ENCODE results near the gene ZYG11A.

The ZYG11A gene

DNA sequence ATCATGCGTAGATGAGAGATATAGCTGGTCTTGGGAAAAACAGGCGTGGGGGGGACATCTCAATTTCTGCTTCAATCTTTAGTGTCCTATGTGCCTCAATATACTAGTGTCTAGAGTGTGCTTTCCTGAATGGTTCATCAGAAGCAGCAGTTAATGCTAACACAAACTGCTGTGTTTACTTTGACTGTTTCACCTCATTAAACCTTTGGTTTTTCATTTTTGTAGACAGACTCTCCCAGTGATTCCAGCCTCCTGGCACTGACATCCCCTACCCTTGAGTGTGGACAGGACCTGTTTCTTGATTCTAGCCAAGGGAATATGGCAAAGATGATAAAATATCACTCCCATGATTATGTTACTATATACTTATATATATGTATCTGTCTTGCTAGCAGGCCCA lies 37.6 kb downstream of the ZYG11A start:
- TF ChIP-seq, protein P1, sequence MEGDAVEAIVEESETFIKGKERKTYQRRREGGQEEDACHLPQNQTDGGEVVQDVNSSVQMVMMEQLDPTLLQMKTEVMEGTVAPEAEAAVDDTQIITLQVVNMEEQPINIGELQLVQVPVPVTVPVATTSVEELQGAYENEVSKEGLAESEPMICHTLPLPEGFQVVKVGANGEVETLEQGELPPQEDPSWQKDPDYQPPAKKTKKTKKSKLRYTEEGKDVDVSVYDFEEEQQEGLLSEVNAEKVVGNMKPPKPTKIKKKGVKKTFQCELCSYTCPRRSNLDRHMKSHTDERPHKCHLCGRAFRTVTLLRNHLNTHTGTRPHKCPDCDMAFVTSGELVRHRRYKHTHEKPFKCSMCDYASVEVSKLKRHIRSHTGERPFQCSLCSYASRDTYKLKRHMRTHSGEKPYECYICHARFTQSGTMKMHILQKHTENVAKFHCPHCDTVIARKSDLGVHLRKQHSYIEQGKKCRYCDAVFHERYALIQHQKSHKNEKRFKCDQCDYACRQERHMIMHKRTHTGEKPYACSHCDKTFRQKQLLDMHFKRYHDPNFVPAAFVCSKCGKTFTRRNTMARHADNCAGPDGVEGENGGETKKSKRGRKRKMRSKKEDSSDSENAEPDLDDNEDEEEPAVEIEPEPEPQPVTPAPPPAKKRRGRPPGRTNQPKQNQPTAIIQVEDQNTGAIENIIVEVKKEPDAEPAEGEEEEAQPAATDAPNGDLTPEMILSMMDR (IDR thresholded peaks at IDR 0.05): no peak
- no peak overlapping the region for H3K27ac ChIP-seq
- no peak for DNase-seq (ENCODE audit: low spot score)
- no peak overlapping the region for H3K4me3 ChIP-seq

DNA sequence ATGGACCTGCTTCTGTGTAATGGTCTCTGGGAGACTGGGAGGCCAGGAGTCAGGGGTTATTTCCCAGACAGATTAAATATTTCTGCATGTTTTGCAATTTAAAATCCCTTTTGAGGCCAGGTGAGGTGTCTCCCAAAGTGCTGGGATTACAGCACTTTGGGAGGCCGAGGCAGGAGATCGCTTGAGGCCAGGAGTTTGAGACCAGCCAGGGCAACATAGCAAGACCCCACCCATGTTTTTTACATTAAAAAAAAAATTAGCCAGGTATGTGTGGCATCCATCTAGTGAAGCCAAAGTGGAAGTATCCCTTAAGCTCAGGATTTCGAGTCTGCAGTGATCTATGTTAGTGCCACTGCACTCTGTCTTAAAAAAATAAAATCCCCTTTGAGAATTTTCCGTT lies 44.9 kb downstream of the ZYG11A start:
- DNase-seq (ENCODE audit: low spot score): no peak
- Histone ChIP-seq H3K4me3 (no peak overlapping the region), H3K27ac (no peak overlapping the region)
- TF ChIP-seq, protein P1 (IDR thresholded peaks at IDR 0.05): no peak

- no peak overlapping the region for H3K4me3 ChIP-seq
- no peak for DNase-seq (ENCODE audit: low spot score)
- no peak overlapping the region for H3K27ac ChIP-seq
- TF ChIP-seq, protein P1 (IDR thresholded peaks at IDR 0.05): no peak
Observed at GRCh38 chr1:52892424-52893215, 50.1 kb downstream of the ZYG11A start.

GRCh38 chr1:52899445-52899894 lies 56.9 kb downstream of the ZYG11A start:
- no peak for DNase-seq (ENCODE audit: low spot score)
- H3K27ac ChIP-seq: no peak overlapping the region
- no peak overlapping the region for H3K4me3 ChIP-seq
- TF ChIP-seq, protein P1 (IDR thresholded peaks at IDR 0.05): no peak

DNA sequence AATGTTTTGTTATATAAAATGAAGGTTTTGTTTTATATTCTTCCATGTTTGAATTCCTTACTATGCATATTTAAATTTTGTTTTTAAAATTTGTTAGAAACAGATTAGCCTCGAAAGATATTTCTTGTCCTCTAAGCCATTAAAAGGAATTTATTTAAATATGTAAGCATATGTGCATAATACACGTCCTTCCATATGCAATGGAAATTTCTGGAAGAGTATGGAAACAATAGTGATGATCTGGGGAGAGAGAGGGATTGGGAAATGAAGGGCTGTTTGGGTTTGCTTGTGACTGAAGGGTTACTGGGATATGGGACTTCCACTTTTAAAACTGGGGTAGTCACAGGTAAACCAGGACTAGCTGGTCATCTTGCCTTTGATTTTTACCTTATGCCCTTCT lies 57.8 kb downstream of the ZYG11A start:
- no peak overlapping the region for H3K27ac ChIP-seq
- H3K4me3 ChIP-seq: no peak overlapping the region
- TF ChIP-seq, protein P1 (IDR thresholded peaks at IDR 0.05): no peak
- no peak for DNase-seq (ENCODE audit: low spot score)

- TF ChIP-seq, protein P1 (IDR thresholded peaks at IDR 0.05): no peak
- Histone ChIP-seq H3K27ac (no peak overlapping the region), H3K4me3 (no peak overlapping the region)
- DNase-seq (ENCODE audit: low spot score): no peak
Observed at GRCh38 chr1:52901384-52901783, 58.8 kb downstream of the ZYG11A start.

All from coronary artery (tissue), 2 donors.